PC-3 (cell line): ENCODE measurements around the gene LIMS2. TPM values are rescaled to one million over a fixed set of nuclear protein-coding genes. Genes with fewer than 3 reads are reported as not detected.

Experiments used
- ATAC-seq: fragments of 200-7000 bp; cut with Tn5 transposase; 2 replicates; pipeline ENCODE4 v1.9.1; 2020; ENCODE audit warnings: mild to moderate bottlenecking, moderate library complexity
- BruUV-seq: library from RNA; stranded (reverse); fragments of 400-500 nt; replicated peaks from 2 replicates; lab custom pipeline; 2021; lab: Mats Ljungman, UMichigan
- CTCF ChIA-PET: fragments of 300-600 bp; sonication (Branson Sonifier 250); formaldehyde crosslinking; loops from one replicate; lab custom pipeline; 2022; ENCODE audit warnings: antibody characterized with exemption; lab: Charles Lee
- POLR2A ChIA-PET: fragments of 300-600 bp; sonication (Branson Sonifier 250); formaldehyde crosslinking; loops from one replicate; lab custom pipeline; 2022; ENCODE audit warnings: antibody characterized with exemption; ENCODE audit not compliant: unreplicated experiment; lab: Charles Lee
- DNase-seq: peaks from one replicate; pipeline ENCODE4 v3.0.0-alpha.2; 2015
- H2AFZ ChIP-seq: fragments of 300-600 bp; sonication (generic); 2 replicates; pipeline ENCODE4 v1.6.0; 2016; ENCODE audit warnings: antibody characterized with exemption, low read length
- H3F3A ChIP-seq: fragments of 300-600 bp; sonication (generic); one replicate; pipeline ENCODE4 v1.6.0; 2017; ENCODE audit warnings: antibody characterized with exemption, low read length, control low read depth, mild to moderate bottlenecking; ENCODE audit not compliant: unreplicated experiment
- H3K27ac ChIP-seq: fragments of 300-600 bp; sonication (generic); 2 replicates; pipeline ENCODE4 v1.5.1; 2016; ENCODE audit warnings: mild to moderate bottlenecking, low read length
- H3K27me3 ChIP-seq: fragments of 300-600 bp; sonication (generic); 2 replicates; pipeline ENCODE4 v1.6.1; 2016; ENCODE audit warnings: low read length, mixed read lengths
- H3K36me3 ChIP-seq: fragments of 300-600 bp; sonication (generic); 2 replicates; pipeline ENCODE4 v1.6.1; 2016; ENCODE audit warnings: low read depth, mixed run types, low read length, mixed read lengths
- H3K4me1 ChIP-seq: fragments of 300-600 bp; sonication (generic); 2 replicates; pipeline ENCODE4 v1.5.1; 2016; ENCODE audit warnings: low read length; ENCODE audit not compliant: insufficient read depth
- H3K4me2 ChIP-seq: fragments of 300-600 bp; sonication (generic); 2 replicates; pipeline ENCODE4 v1.6.0; 2016; ENCODE audit warnings: low read length
- H3K4me3 ChIP-seq: fragments of 300-600 bp; sonication (generic); 2 replicates; pipeline ENCODE4 v1.5.1; 2016; ENCODE audit warnings: mild to moderate bottlenecking, low read length, mixed read lengths
- H3K79me2 ChIP-seq: fragments of 300-600 bp; sonication (generic); 2 replicates; pipeline ENCODE4 v1.6.1; 2017; ENCODE audit warnings: low read length, mixed read lengths
- H3K9ac ChIP-seq: fragments of 300-600 bp; sonication (generic); 2 replicates; pipeline ENCODE4 v1.6.0; 2016; ENCODE audit warnings: mild to moderate bottlenecking, low read length
- H3K9me2 ChIP-seq: fragments of 300-600 bp; sonication (generic); replicated peaks from 2 replicates; pipeline ENCODE4 v1.6.1; 2016; ENCODE audit warnings: mixed run types, low read length, mixed read lengths
- H3K9me3 ChIP-seq: fragments of 300-600 bp; sonication (generic); 2 replicates; pipeline ENCODE4 v1.6.1; 2016; ENCODE audit warnings: low read length, mixed read lengths
- H4K20me1 ChIP-seq: fragments of 300-600 bp; sonication (generic); 2 replicates; pipeline ENCODE4 v1.6.1; 2016; ENCODE audit warnings: low read length, mixed read lengths
- EZH2 ChIP-seq: fragments of 300-600 bp; sonication (generic); IDR thresholded peaks from one replicate; pipeline ENCODE4 v1.6.1; 2017; ENCODE audit warnings: antibody characterized with exemption, mild to moderate bottlenecking, low read length; ENCODE audit not compliant: unreplicated experiment
- EZH2phosphoT487 ChIP-seq: fragments of 300-600 bp; sonication (generic); IDR thresholded peaks from 2 replicates; pipeline ENCODE4 v1.6.1; 2018; ENCODE audit warnings: mild to moderate bottlenecking, antibody characterized with exemption, low read length, borderline replicate concordance
- intact Hi-C: fragments of 100-400 bp; cut with micrococcal nuclease; formaldehyde crosslinking; loops from 2 replicates; pipeline ENCODE4 v1.9.0; 2023
- total RNA-seq: library from RNA; depleted of rRNA; stranded (reverse); fragments of >200 nt; gene quantifications from 2 replicates; pipeline ENCODE4 v1.2.3, GENCODE V29; 2014
- TF ChIP-seq, protein P1 (sequence below): fragments of 300-600 bp; sonication (generic); conservative IDR thresholded peaks from 2 replicates; pipeline ENCODE4 v1.5.1; 2017; ENCODE audit warnings: antibody characterized with exemption, low read depth, mild to moderate bottlenecking, low read length

Gene LIMS2
- total RNA-seq, 1 experiment from 2014 or later = 5.0 TPM

DNA sequence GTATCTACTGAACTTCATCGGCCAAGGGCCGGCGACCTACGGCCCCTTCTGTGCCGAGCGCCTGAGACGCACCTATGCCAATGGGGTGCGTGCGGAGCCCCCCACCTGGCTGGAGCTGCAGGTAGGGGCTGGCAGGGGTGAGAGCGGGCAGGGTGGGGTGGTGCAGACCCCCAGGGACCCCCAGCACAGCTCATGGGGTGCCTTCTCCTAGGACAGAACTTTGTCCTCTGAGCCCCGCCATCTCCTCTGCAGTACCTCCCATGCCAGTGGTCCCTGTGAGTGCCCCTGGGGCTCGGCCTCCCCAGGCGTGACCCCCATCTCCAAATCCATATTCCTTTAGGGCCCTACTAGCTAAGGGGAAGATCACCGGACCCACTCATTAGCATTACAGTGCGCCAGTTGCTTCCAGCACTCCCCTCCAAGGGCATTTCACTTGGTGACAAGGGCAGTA lies 53.3 kb downstream of the LIMS2 start:
- DNase-seq = no peak
- CTCF ChIA-PET = no interaction called here
- H3K4me3 ChIP-seq = no peak overlapping the region

DNA sequence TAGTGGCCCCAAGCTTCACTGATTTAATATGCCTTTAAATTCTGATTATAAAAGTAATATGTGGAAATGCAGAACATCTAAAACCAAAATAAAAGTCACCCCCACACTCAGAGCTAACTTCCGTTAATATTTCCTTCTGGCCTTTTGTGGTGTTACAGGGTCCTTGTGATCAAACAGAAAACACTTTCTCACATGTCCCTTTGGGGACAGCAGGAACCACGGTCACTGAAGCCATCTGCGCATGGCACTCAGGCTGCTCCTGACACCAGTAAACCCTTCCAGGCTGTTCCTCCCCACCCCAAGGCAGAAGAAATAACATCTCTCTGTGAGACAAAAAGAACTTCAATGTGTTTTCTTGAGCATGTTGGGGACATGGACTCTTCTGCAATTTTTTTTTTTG lies 54.5 kb downstream of the LIMS2 start:
- no peak overlapping the region; the same call in 1 of the 2 replicates for H3K27ac ChIP-seq
- no TSS peak for BruUV-seq
- peaks cover 14% of the 10 kb centered on the region; the same call in 1 of the 2 replicates for H3K36me3 ChIP-seq
- DNase-seq (no peak), ATAC-seq (no peak)
- H3K9ac ChIP-seq = no peak overlapping the region
- no peaks in the 10 kb centered on the region for H3K9me3 ChIP-seq
- no peak overlapping the region for H3K4me3 ChIP-seq
- H3F3A ChIP-seq = no peaks in the 10 kb centered on the region
- ChIA-PET CTCF (no interaction called here), POLR2A (no interaction called here)
- no peaks in the 10 kb centered on the region for H3K9me2 ChIP-seq
- H3K79me2 ChIP-seq = peaks cover 52% of the 10 kb centered on the region
- peaks cover 66% of the 10 kb centered on the region for H3K4me1 ChIP-seq
- no peak overlapping the region for H3K4me2 ChIP-seq
- H2AFZ ChIP-seq = no peak overlapping the region
- H4K20me1 ChIP-seq = no peaks in the 10 kb centered on the region
- intact Hi-C loops = no loop called here
- TF ChIP-seq EZH2 (no peak), EZH2phosphoT487 (no peak)
- TF ChIP-seq, protein P1, sequence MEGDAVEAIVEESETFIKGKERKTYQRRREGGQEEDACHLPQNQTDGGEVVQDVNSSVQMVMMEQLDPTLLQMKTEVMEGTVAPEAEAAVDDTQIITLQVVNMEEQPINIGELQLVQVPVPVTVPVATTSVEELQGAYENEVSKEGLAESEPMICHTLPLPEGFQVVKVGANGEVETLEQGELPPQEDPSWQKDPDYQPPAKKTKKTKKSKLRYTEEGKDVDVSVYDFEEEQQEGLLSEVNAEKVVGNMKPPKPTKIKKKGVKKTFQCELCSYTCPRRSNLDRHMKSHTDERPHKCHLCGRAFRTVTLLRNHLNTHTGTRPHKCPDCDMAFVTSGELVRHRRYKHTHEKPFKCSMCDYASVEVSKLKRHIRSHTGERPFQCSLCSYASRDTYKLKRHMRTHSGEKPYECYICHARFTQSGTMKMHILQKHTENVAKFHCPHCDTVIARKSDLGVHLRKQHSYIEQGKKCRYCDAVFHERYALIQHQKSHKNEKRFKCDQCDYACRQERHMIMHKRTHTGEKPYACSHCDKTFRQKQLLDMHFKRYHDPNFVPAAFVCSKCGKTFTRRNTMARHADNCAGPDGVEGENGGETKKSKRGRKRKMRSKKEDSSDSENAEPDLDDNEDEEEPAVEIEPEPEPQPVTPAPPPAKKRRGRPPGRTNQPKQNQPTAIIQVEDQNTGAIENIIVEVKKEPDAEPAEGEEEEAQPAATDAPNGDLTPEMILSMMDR = no peak
- H3K27me3 ChIP-seq = no peaks in the 10 kb centered on the region

More for the DNA sequence above, 53.3 kb downstream of the LIMS2 start:
- ATAC-seq = no peak
- Histone ChIP-seq H2AFZ (no peak overlapping the region), H3K27ac (peak overlapping the region; percentile 74), H3K9me3 (no peaks in the 10 kb centered on the region), H3K36me3 (peaks cover 17% of the 10 kb centered on the region; the same call in 1 of the 2 replicates), H3K27me3 (no peaks in the 10 kb centered on the region), H3F3A (no peaks in the 10 kb centered on the region), H3K4me2 (no peak overlapping the region), H3K9me2 (no peaks in the 10 kb centered on the region), H4K20me1 (no peaks in the 10 kb centered on the region), H3K4me1 (peaks cover 55% of the 10 kb centered on the region), H3K9ac (no peak overlapping the region), H3K79me2 (peaks cover 52% of the 10 kb centered on the region)
- intact Hi-C loops = no loop called here
- TF ChIP-seq, protein P1 = no peak
- TF ChIP-seq EZH2phosphoT487 (no peak), EZH2 (no peak)
- no TSS peak for BruUV-seq
- POLR2A ChIA-PET = no interaction called here

DNA sequence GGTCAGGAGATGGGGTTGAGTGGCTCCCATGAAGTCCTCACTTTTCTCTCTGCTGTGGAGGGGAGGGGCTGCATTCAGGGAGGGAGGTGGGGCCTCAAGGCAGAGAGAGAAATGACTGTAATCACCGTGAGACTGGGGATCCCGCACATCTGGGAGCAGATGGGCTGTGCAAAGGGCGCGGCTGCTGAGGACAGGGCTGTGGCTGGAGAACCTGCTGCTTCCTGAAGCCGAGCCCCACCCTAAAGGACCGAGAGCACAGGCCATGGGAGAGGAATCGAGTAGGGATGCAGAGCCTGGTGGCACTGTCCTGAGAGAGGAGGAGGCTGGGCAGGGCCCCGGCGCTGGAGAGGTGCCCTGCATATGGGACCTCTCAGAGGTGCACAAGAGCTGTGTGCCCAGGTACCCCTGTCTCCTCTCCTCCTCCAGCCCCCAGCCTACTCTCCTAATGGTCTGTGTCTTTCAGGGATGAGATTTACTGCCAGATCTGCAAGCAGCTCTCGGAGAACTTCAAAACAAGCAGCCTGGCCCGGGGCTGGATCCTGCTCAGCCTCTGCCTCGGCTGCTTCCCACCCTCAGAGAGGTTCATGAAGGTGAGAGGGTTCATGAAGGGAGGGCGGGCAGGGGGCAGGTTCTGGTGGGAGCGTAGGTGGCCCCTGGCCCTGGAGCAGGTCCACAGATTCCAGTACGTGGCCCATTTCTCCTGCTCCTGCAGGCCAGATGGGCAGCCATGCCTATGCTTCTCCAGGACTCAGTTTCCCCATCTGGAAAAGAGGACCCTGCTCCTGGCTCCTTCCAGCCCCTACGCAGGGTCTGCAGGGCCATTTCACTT lies 55.2 kb downstream of the LIMS2 start:
- Histone ChIP-seq H3K79me2 (peaks cover 52% of the 10 kb centered on the region), H4K20me1 (no peaks in the 10 kb centered on the region), H3K27me3 (no peaks in the 10 kb centered on the region), H3K4me1 (peaks cover 73% of the 10 kb centered on the region), H3K36me3 (peaks cover 14% of the 10 kb centered on the region; the same call in 1 of the 2 replicates), H3K4me2 (peak overlapping the region; percentile 65), H3K9me3 (no peaks in the 10 kb centered on the region), H3K27ac (peak overlapping the region; percentile 63), H3K9me2 (no peaks in the 10 kb centered on the region), H3F3A (no peaks in the 10 kb centered on the region), H2AFZ (no peak overlapping the region), H3K4me3 (peak overlapping the region; percentile 36), H3K9ac (peak overlapping the region; percentile 29)
- ATAC-seq (peak; percentile 6; the same call in 1 of the 2 replicates), DNase-seq (peak; percentile 55)
- CTCF ChIA-PET = no interaction called here
- POLR2A ChIA-PET = no interaction called here
- intact Hi-C loops = loop anchor here (2.0 kb wide), 1 partner anchor 17 kb away; no protein-coding TSS in a partner anchor
- no TSS peak for BruUV-seq
- TF ChIP-seq EZH2 = no peak
- TF ChIP-seq, protein P1 = no peak
- TF ChIP-seq EZH2phosphoT487 = no peak
